GM23248 (cell line): ENCODE results near the gene USP28. TPM values are rescaled to one million over a fixed set of nuclear protein-coding genes. Genes with fewer than 3 reads are reported as not detected.

Experiments
- DNase-seq: peaks from one replicate; pipeline ENCODE4 v3.0.0-alpha.2; 2015
- H2AFZ ChIP-seq: fragments of 200-600 bp; sonication (generic); 2 replicates; pipeline ENCODE4 v1.6.1; 2016; ENCODE audit warnings: antibody characterized with exemption
- H3F3A ChIP-seq: fragments of 200-600 bp; sonication (generic); 2 replicates; pipeline ENCODE4 v1.6.1; 2016; ENCODE audit warnings: mild to moderate bottlenecking, antibody characterized with exemption, mixed run types; ENCODE audit not compliant: insufficient read depth
- H3K27ac ChIP-seq: fragments of 200-600 bp; sonication (generic); 2 replicates; pipeline ENCODE4 v1.5.1; 2016; ENCODE audit warnings: mild to moderate bottlenecking
- H3K27me3 ChIP-seq: fragments of 200-600 bp; sonication (generic); replicated peaks from 2 replicates; pipeline ENCODE4 v1.6.1; 2016; ENCODE audit warnings: mild to moderate bottlenecking; ENCODE audit not compliant: insufficient read depth
- H3K36me3 ChIP-seq: fragments of 200-600 bp; sonication (generic); 2 replicates; pipeline ENCODE4 v1.6.1; 2016; ENCODE audit warnings: low read depth, mild to moderate bottlenecking
- H3K4me1 ChIP-seq: fragments of 200-600 bp; sonication (generic); 2 replicates; pipeline ENCODE4 v1.6.1; 2016; ENCODE audit warnings: mild to moderate bottlenecking; ENCODE audit not compliant: insufficient read depth
- H3K4me2 ChIP-seq: fragments of 200-600 bp; sonication (generic); one replicate; pipeline ENCODE4 v1.6.1; 2016; ENCODE audit warnings: mild to moderate bottlenecking; ENCODE audit not compliant: unreplicated experiment
- H3K4me3 ChIP-seq: fragments of 200-600 bp; sonication (generic); 2 replicates; pipeline ENCODE4 v1.5.1; 2016; ENCODE audit warnings: mild to moderate bottlenecking
- H3K79me2 ChIP-seq: fragments of 200-600 bp; sonication (generic); 2 replicates; pipeline ENCODE4 v1.6.1; 2016; ENCODE audit warnings: mild to moderate bottlenecking; ENCODE audit not compliant: insufficient read depth
- H3K9ac ChIP-seq: fragments of 200-600 bp; sonication (generic); 2 replicates; pipeline ENCODE4 v1.6.1; 2016; ENCODE audit warnings: mild to moderate bottlenecking
- H3K9me2 ChIP-seq: fragments of 200-600 bp; sonication (generic); 2 replicates; pipeline ENCODE4 v1.6.1; 2016; ENCODE audit warnings: mixed run types, mild to moderate bottlenecking, moderate library complexity; ENCODE audit not compliant: insufficient read depth
- H3K9me3 ChIP-seq: fragments of 200-600 bp; sonication (generic); one replicate; pipeline ENCODE4 v1.6.1; 2017; ENCODE audit warnings: low read depth
- H4K20me1 ChIP-seq: fragments of 200-600 bp; sonication (generic); 2 replicates; pipeline ENCODE4 v1.6.0; 2016; ENCODE audit not compliant: insufficient read depth
- EZH2 ChIP-seq: fragments of 200-600 bp; sonication (generic); IDR thresholded peaks from 2 replicates; pipeline ENCODE4 v1.6.1; 2018; ENCODE audit warnings: antibody characterized with exemption, mild to moderate bottlenecking; ENCODE audit not compliant: insufficient read depth, poor library complexity, severe bottlenecking
- EZH2phosphoT487 ChIP-seq: fragments of 200-600 bp; sonication (generic); IDR thresholded peaks from 2 replicates; pipeline ENCODE4 v1.6.1; 2018; ENCODE audit warnings: antibody characterized with exemption, moderate library complexity, mild to moderate bottlenecking, low read depth; ENCODE audit not compliant: insufficient read depth
- WGBS, 2 experiments: methylation state at CpG; one replicate each; pipeline ENCODE4 v1.1.6; 2015 to 2017; ENCODE audit warnings: low lambda C conversion rate in 2 of 2, low coverage in 1 of 2; ENCODE audit errors: missing lambda C conversion rate in 2 of 2; 5-methylcytosine and 5-hydroxymethylcytosine counted together
- in situ Hi-C: fragments of 300-500 bp; cut with MboI; formaldehyde crosslinking; loops from 2 replicates; pipeline ENCODE4 v1.15.0; 2020
- polyA plus RNA-seq: library from polyadenylated mRNA; unstranded; fragments of >200 nt; fragmentation: Nextera tagmentation; extraction: Ambion mirVana; gene quantifications from 2 replicates; pipeline ENCODE4 v1.2.1, GENCODE V29; 2016
- total RNA-seq: library from RNA; depleted of rRNA; stranded (reverse); fragments of >200 nt; shearing (Covaris generic); gene quantifications from 2 replicates; pipeline ENCODE4 v1.2.3, GENCODE V29; 2014

Gene USP28
- total and polyA plus RNA-seq, 2 experiments from 2014 or later = 17.1 to 25.1 TPM

DNA sequence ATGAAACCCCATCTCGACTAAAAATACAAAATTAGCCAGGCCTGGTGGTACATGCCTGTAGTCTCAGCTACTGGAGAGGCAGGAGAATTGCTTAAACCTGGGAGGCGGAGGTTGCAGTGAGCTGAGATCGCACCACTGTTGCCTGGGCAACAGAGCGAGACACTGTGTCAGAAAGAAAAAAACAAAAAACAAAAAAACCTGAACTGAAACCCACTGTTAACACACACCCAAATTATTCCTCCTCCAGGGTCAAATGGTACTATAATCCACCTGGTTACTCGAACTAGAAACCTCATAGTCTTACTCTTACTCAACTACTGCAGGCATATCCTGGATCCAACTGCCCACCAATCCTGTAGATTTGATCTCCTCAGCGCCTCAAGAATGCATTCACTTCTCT lies 35.5 kb downstream of the USP28 start:
- Histone ChIP-seq H3F3A (no peaks in the 10 kb centered on the region), H3K79me2 (no peaks in the 10 kb centered on the region), H3K4me3 (no peak overlapping the region), H2AFZ (no peak overlapping the region), H4K20me1 (no peaks in the 10 kb centered on the region), H3K27ac (no peak overlapping the region), H3K9me2 (no peaks in the 10 kb centered on the region), H3K27me3 (no peaks in the 10 kb centered on the region), H3K9me3 (no peaks in the 10 kb centered on the region), H3K9ac (no peak overlapping the region), H3K4me2 (no peak overlapping the region), H3K36me3 (peaks cover 9% of the 10 kb centered on the region; the same call in 1 of the 2 replicates), H3K4me1 (no peaks in the 10 kb centered on the region)
- in situ Hi-C loops = no loop called here
- whole genome bisulfite sequencing, 2 experiments = 95 to 98% methylated on average over 6 of the region's 6 CpGs
- TF ChIP-seq EZH2 = no peak
- TF ChIP-seq EZH2phosphoT487 = no peak
- DNase-seq = no peak

GRCh38 chr11:113838005-113838404 lies 37.4 kb downstream of the USP28 start:
- H3K4me3 ChIP-seq = no peak overlapping the region
- H3K4me1 ChIP-seq = no peaks in the 10 kb centered on the region
- no peaks in the 10 kb centered on the region for H3K79me2 ChIP-seq
- no peaks in the 10 kb centered on the region for H3K27me3 ChIP-seq
- H3K9me2 ChIP-seq = no peaks in the 10 kb centered on the region
- TF ChIP-seq EZH2phosphoT487 = no peak
- TF ChIP-seq EZH2 = no peak
- 98 to 100% methylated on average over 2 of the region's 2 CpGs for WGBS, 2 experiments
- H2AFZ ChIP-seq = no peak overlapping the region
- H3F3A ChIP-seq = no peaks in the 10 kb centered on the region
- no peak overlapping the region for H3K27ac ChIP-seq
- H3K36me3 ChIP-seq = 0 out of 2 replicates have a peak, but pooled peaks cover 9% of the 10 kb centered on the region
- no peak overlapping the region for H3K4me2 ChIP-seq
- no peaks in the 10 kb centered on the region for H4K20me1 ChIP-seq
- no peak for DNase-seq
- no peak overlapping the region for H3K9ac ChIP-seq
- no peaks in the 10 kb centered on the region for H3K9me3 ChIP-seq
- in situ Hi-C loops = no loop called here

- H4K20me1 ChIP-seq = no peaks in the 10 kb centered on the region
- H3K4me3 ChIP-seq = no peak overlapping the region
- no peak overlapping the region for H2AFZ ChIP-seq
- no peak for TF ChIP-seq EZH2
- no peak for TF ChIP-seq EZH2phosphoT487
- no peak for DNase-seq
- H3K4me1 ChIP-seq = no peaks in the 10 kb centered on the region
- H3K9ac ChIP-seq = no peak overlapping the region
- H3K27me3 ChIP-seq = no peaks in the 10 kb centered on the region
- H3K9me2 ChIP-seq = no peaks in the 10 kb centered on the region
- H3K9me3 ChIP-seq = no peaks in the 10 kb centered on the region
- no peak overlapping the region for H3K27ac ChIP-seq
- 98 to 99% methylated on average over 4 of the region's 4 CpGs for WGBS, 2 experiments
- H3K4me2 ChIP-seq = no peak overlapping the region
- no peaks in the 10 kb centered on the region for H3K79me2 ChIP-seq
- no peaks in the 10 kb centered on the region for H3F3A ChIP-seq
- in situ Hi-C loops = no loop called here
- no peaks in the 10 kb centered on the region for H3K36me3 ChIP-seq
Observed at GRCh38 chr11:113835306-113835705, 40.1 kb downstream of the USP28 start.

DNA sequence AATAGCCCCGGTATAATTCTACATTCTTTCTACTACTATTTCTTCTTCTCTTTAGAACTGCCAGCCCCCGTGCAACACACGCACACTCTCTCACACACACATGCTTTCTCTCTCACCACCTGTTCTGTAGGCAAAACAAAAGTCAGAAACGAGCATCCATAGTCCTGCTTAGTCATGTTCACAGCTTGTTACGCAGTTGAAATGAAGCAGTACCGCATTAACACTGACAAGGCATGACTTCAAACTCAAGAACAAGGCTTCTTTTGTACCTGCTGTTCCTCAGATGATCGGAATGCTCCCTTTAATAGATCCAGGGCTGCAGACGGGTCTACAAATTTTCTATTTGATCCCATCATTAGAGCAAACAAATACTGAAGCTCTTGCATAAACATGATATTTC lies 42.2 kb downstream of the USP28 start:
- no peak for DNase-seq
- in situ Hi-C loops = no loop called here
- TF ChIP-seq EZH2 (no peak), EZH2phosphoT487 (no peak)

DNA sequence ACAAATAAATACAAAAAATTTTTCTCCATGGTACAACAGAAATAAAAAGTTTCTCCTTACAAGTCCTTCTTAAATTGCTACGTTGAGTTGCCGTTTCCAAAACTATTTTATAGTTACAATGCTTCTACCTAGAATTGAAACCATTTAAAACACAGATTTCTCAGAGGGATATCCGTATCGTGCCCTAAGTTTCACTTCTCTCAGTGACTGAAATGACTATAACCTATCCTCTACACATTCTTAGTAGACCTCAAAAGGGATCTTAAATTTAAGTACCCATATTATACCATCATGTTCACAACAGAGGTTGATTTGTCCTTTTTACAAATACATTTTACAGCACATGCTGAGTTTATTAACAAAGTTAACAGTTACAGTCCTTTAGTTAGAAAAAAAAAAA lies 44.1 kb downstream of the USP28 start:
- Histone ChIP-seq H3K9ac (no peak overlapping the region), H3K4me3 (no peak overlapping the region), H3K36me3 (no peaks in the 10 kb centered on the region), H3K4me2 (no peak overlapping the region), H3K27ac (no peak overlapping the region), H3K79me2 (no peaks in the 10 kb centered on the region), H3K9me2 (no peaks in the 10 kb centered on the region), H2AFZ (no peak overlapping the region), H4K20me1 (no peaks in the 10 kb centered on the region), H3F3A (no peaks in the 10 kb centered on the region), H3K4me1 (no peaks in the 10 kb centered on the region), H3K27me3 (no peaks in the 10 kb centered on the region), H3K9me3 (no peaks in the 10 kb centered on the region)
- WGBS, 2 experiments = 95 to 96% methylated on average over 4 of the region's 4 CpGs
- TF ChIP-seq EZH2phosphoT487 (no peak), EZH2 (no peak)
- DNase-seq = no peak
- in situ Hi-C loops = no loop called here

More for the DNA sequence above, 42.2 kb downstream of the USP28 start:
- Histone ChIP-seq H3F3A (no peaks in the 10 kb centered on the region), H3K9me3 (no peaks in the 10 kb centered on the region), H4K20me1 (no peaks in the 10 kb centered on the region), H3K4me3 (no peak overlapping the region), H3K4me2 (no peak overlapping the region), H3K79me2 (no peaks in the 10 kb centered on the region), H3K4me1 (no peaks in the 10 kb centered on the region), H3K27me3 (no peaks in the 10 kb centered on the region), H3K9ac (no peak overlapping the region), H3K27ac (no peak overlapping the region), H2AFZ (no peak overlapping the region), H3K9me2 (no peaks in the 10 kb centered on the region), H3K36me3 (no peaks in the 10 kb centered on the region)
- WGBS, 2 experiments = 95 to 97% methylated on average over 8 of the region's 8 CpGs
